Neuron (in vitro differentiated cells): ENCODE measurements around the gene IREB2.

Experiments used
- H2AFZ ChIP-seq: one replicate; pipeline ENCODE4 v1.6.1; 2013; ENCODE audit warnings: low read depth, mild to moderate bottlenecking, inconsistent platforms, low read length, moderate library complexity
- H3K27me3 ChIP-seq: one replicate; pipeline ENCODE4 v1.6.1; 2013; ENCODE audit warnings: low read length; ENCODE audit not compliant: insufficient read depth
- H3K36me3 ChIP-seq: one replicate; pipeline ENCODE4 v1.6.1; 2013; ENCODE audit warnings: low read length; ENCODE audit not compliant: insufficient read depth
- H3K4me1 ChIP-seq: one replicate; pipeline ENCODE4 v1.6.1; 2013; ENCODE audit warnings: low read length; ENCODE audit not compliant: insufficient read depth
- H3K4me3 ChIP-seq: 2 replicates; pipeline ENCODE4 v1.5.1; 2013; ENCODE audit warnings: mild to moderate bottlenecking, low read length, moderate library complexity
- H3K9me3 ChIP-seq: one replicate; pipeline ENCODE4 v1.6.1; 2013; ENCODE audit warnings: low read length

IREB2 gene

DNA sequence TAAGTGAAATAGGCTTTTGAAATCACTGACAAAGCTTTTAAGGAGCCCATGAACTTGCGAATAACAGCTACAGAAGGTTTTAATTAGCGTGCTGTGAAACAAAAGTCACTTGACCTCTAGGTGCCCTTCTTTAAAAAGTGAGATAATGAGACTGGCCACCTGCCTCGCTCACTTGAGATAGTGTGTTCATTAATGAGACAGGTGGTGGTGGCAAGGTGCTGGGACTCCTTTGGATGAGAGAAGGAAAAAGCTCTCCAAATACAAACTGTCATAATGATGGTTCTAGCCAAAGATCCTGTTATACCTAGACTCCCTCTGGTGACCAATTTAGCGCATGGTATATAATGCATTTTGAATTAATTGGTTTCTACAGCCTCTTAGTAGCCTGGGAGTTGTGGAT lies 22.7 kb upstream of the IREB2 start:
- Histone ChIP-seq H3K9me3 (no peaks in the 10 kb centered on the region), H3K4me3 (no peak overlapping the region), H3K4me1 (no peaks in the 10 kb centered on the region), H2AFZ (no peak overlapping the region), H3K36me3 (no peaks in the 10 kb centered on the region), H3K27me3 (no peaks in the 10 kb centered on the region)

DNA sequence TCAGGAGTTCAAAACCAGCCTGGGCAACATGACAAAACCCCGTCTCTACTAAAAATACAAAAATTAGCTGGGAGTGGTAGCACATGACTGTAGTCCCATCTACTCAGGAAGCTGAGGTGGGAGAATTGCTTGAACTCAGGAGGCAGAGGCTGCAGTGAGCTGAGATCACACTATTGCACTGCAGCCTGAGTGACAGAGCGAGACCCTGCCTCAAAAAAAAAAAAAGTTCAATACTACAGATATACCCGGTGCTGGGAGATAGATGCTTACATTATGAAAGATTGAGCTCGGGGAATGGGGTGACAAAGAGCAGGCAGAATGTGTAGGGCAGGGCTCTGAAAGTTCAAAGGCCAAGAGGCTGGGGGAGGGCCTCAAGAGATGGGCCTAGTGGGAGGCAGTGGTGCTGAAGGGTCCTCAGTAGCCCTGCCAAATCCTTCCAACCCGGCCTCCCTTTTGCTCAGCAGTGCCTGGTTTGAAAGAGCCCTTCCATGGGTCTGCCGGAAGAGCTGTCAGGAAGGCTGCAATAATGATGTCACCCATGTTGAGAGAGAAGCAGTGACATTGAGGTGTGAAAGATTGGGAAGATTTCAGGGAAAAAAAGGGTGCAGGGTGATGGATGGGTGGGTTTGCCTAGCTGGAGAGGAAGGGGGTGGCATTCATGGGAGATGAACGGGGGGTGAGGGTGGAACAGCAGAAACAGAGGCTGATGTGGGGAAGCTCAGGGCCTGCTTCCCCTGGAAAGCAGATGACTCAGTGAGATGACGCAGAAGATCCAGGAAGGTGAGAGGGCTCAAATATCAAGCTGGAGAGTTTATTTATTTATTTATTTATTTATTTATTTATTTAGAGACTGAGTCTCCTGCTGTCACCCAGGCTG lies 20.0 kb upstream of the IREB2 start:
- Histone ChIP-seq H3K4me1 (no peaks in the 10 kb centered on the region), H3K27me3 (no peaks in the 10 kb centered on the region), H3K36me3 (no peaks in the 10 kb centered on the region), H2AFZ (no peak overlapping the region), H3K4me3 (no peak overlapping the region), H3K9me3 (no peaks in the 10 kb centered on the region)

DNA sequence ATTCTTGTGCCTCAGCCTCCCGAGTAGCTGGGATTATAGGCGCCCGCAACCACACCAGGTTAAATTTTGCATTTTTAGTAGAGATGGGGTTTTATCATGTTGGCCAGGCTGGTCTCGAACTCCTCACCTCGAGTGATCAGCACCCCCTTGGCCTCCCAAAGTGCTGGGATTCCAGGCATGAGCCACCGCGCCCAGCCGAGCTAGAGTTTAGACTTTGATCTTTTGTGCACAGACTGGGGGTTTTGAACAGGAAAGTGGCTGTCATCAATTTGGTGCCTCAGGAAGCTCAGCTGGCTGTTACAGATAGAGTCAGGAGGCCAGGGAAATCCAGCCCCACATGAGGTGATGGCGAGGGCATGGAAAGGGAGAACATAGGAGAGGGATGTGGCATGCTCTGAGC lies 19.3 kb upstream of the IREB2 start:
- H3K9me3 ChIP-seq: no peaks in the 10 kb centered on the region
- no peak overlapping the region for H2AFZ ChIP-seq
- H3K4me3 ChIP-seq: no peak overlapping the region
- H3K36me3 ChIP-seq: no peaks in the 10 kb centered on the region
- no peaks in the 10 kb centered on the region for H3K4me1 ChIP-seq
- H3K27me3 ChIP-seq: no peaks in the 10 kb centered on the region

DNA sequence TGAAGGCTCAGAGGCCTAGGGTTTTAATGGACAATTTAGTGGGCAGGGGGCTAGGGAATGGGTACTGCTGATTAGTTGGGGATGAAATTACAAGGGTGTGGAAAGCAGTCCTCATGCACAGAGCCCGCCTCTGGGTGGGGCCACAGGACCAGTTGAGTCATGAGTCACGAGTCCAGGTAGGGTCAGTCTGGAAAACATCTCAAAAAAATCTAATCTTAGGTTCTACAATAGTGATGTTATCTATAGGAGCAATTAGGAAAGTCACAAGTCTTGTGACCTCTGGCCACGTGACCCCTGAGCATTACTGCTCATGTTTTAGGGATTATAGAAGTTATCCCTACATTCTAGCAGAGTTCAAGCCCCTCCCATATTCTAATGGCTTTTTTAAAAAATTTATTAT lies 18.6 kb upstream of the IREB2 start:
- no peaks in the 10 kb centered on the region for H3K4me1 ChIP-seq
- H3K9me3 ChIP-seq: no peaks in the 10 kb centered on the region
- H3K27me3 ChIP-seq: no peaks in the 10 kb centered on the region
- no peaks in the 10 kb centered on the region for H3K36me3 ChIP-seq
- H3K4me3 ChIP-seq: no peak overlapping the region
- H2AFZ ChIP-seq: no peak overlapping the region

DNA sequence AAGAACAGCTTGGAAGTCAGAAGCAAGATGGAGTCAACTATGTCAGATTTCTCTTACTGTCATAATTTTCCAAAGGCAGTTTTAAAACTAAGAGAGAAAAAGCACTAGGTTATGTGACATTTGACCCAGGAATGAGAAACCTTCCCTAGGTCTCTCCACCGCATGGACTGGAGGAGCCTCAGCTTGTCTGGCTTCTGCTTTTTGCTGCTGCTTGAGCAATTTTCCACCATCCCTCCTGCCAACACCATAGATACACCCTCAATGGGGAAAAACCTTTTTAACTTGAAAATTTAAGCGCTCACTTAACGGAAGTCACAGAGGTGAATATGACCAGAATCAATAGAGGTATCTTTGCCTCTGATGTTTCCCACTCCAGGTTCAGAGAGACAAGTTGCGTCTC lies 17.8 kb upstream of the IREB2 start:
- no peak overlapping the region for H3K4me3 ChIP-seq
- no peaks in the 10 kb centered on the region for H3K4me1 ChIP-seq
- H3K9me3 ChIP-seq: no peaks in the 10 kb centered on the region
- no peaks in the 10 kb centered on the region for H3K36me3 ChIP-seq
- H2AFZ ChIP-seq: no peak overlapping the region
- no peaks in the 10 kb centered on the region for H3K27me3 ChIP-seq

DNA sequence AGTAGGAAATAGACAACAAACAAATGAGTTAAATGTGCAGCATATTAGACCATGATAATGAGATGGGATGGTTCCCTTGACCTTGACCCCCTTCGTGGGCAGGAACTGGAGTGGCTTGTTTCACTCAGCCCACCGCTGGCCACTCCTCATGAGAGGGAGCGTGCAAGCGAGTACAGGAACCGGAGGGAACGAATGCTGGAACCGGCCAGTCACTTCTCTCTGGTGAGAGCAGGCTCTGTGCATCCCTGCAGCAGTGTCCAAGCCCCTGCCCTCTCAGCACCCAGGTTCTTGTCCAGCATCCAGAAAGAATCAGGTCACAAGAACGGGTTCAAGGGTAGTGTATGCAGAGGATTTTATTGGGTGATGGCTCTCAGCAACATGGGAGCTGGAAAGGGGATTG lies 17.2 kb upstream of the IREB2 start:
- Histone ChIP-seq H3K36me3 (no peaks in the 10 kb centered on the region), H3K4me1 (no peaks in the 10 kb centered on the region), H2AFZ (no peak overlapping the region), H3K27me3 (no peaks in the 10 kb centered on the region), H3K9me3 (no peaks in the 10 kb centered on the region), H3K4me3 (no peak overlapping the region)

DNA sequence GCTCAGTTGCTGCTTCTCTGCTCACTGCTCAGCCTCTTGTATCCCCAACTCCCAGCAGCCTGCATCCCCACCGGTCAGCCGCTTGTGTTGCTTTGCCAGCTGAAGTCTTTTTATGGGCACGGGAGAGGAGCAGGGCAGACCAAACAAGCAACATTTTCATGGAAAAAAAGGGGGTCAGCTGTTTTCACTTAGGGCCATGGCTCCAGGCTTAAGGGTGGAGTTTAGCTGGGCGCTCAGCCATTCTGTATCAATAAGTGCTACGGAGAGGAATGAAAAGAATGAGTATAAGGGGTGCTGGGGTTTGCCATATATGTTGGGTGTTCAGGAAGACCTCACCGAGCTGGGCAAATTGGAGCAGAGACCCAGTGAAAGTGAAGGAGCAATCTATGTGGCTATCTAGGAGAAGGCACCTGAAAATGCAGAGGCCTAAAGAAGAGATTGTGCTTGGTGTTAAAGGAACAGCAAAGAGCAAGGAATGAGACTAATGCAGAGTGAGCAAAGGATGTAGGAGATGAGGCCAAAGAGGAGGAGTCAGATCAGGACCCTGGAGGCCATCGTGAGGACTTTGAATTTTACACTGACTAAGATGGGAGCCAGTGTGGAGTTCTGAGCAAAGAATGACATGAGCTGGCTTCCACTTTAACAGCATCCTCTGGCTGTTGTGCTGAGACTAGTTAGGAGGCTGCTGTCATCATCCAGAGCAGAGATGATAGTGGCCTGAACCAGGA lies 16.6 kb upstream of the IREB2 start:
- Histone ChIP-seq H3K36me3 (no peaks in the 10 kb centered on the region), H3K9me3 (no peaks in the 10 kb centered on the region), H3K27me3 (no peaks in the 10 kb centered on the region), H3K4me1 (no peaks in the 10 kb centered on the region), H3K4me3 (no peak overlapping the region), H2AFZ (no peak overlapping the region)

DNA sequence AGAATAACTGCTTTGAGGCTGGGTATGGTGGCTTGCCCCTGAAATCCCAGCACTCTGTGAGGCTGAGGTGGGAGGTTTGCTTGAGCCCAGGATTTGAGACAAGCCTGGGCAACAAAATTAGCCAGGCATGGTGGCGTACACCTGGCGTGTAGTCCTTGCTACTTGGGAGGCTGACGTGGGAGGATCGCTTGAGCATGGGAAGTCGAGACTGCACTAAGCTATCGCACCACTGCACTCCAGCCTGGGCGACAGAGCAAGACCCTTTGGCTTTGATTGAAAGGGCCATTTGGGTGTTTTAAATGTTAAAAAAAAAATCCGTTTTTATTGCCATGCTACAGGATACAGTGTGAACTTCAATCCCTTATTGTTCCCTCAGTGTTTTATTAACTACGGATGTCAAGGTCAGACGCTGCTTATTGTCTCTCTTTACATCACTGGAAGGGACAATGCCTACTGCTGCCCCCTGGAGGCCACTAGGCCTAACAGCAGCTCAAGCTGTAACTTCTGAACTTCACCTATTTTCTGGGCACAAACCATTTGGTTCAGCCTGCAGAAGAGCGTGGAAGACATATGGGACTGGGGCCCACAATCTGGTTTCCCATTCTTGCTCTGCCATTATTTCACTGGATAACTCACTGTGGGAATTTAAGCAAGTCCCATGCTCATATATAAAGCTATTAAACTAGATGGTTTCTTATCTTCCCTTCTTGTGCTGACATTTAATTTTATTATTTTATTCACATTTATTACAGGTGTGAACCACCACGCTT lies 15.3 kb upstream of the IREB2 start:
- Histone ChIP-seq H3K4me3 (no peak overlapping the region), H3K27me3 (no peaks in the 10 kb centered on the region), H3K4me1 (no peaks in the 10 kb centered on the region), H2AFZ (no peak overlapping the region), H3K36me3 (no peaks in the 10 kb centered on the region), H3K9me3 (no peaks in the 10 kb centered on the region)

DNA sequence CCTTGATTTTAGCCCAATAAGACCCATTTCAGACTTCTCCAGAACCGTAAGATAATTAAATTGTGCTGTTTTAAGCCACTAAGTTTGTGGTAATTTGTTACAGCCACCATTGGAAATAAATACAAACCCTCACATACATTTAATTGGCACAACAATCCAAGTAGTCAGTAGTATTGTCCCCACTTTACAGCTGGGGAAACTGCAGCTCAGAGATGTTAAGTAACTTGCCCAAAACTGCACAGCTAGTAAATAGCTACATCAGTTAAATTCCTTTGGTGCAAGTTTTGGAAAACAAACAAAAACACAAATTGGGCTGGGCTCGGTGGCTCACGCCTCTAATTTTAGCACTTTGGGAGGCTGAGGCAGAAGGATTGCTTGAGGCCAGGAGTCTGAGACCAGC lies 13.3 kb upstream of the IREB2 start:
- no peak overlapping the region for H2AFZ ChIP-seq
- H3K27me3 ChIP-seq: no peaks in the 10 kb centered on the region
- H3K36me3 ChIP-seq: no peaks in the 10 kb centered on the region
- no peaks in the 10 kb centered on the region for H3K4me1 ChIP-seq
- no peak overlapping the region for H3K4me3 ChIP-seq
- H3K9me3 ChIP-seq: no peaks in the 10 kb centered on the region

DNA sequence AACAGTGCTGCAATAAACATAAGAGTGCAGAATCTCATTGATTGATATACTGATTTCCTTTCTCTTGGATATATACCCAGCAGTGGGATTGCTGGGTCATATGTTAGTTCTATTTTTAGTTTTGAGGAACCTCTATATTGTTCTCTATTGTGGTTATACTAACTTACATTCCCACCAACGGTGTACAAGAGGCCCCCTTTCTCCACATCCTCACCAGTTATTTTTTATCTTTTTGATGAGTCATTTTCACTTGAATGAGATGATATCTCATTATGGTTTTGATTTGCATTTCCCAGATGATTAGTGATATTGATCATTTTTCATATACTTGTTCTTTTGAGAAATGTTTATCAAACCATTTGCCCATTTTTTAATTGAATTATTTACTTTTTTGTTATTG lies 12.4 kb upstream of the IREB2 start:
- Histone ChIP-seq H3K36me3 (no peaks in the 10 kb centered on the region), H3K4me1 (no peaks in the 10 kb centered on the region), H3K4me3 (no peak overlapping the region), H3K9me3 (no peaks in the 10 kb centered on the region), H2AFZ (no peak overlapping the region), H3K27me3 (no peaks in the 10 kb centered on the region)

DNA sequence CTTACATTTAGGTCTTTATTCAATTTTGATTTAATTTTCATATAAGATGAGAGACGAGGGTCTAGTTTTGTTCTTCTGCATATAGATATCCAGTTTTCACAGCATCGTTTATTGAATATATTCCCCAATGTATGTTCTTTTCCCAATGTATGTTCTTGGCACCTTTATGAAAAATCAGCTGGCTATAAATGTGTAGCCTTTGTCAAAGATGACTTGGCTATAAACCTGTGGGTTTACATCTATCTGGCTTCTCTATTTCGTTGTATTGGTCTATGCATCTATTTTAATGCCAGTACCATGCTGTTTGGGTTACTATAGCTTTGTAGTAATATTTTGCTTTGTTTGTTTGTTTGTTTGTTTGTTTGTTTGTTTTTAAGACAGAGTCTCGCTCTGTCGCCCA lies 11.7 kb upstream of the IREB2 start:
- Histone ChIP-seq H3K4me1 (no peaks in the 10 kb centered on the region), H2AFZ (no peak overlapping the region), H3K36me3 (no peaks in the 10 kb centered on the region), H3K4me3 (no peak overlapping the region), H3K27me3 (no peaks in the 10 kb centered on the region), H3K9me3 (no peaks in the 10 kb centered on the region)

DNA sequence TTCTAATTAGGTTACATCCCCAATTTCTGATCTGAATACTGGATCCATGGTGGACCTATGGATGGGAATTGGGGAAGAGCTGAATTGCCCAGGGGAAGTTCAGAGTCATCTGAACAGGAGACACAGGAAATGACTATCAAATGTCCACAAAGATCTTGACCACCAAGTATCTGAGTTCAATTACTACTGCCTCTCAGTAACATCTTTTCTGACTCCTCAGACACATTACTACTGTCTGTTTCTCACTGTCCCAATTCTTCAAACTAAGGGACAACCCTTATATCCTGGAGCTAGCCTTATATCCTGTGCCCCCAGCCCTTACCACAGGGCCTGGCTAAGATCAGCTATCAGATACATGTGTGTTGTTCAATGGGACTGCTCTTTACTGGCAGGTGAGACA lies 10.1 kb upstream of the IREB2 start:
- no peaks in the 10 kb centered on the region for H3K9me3 ChIP-seq
- H3K4me1 ChIP-seq: no peaks in the 10 kb centered on the region
- no peak overlapping the region for H2AFZ ChIP-seq
- no peak overlapping the region for H3K4me3 ChIP-seq
- no peaks in the 10 kb centered on the region for H3K27me3 ChIP-seq
- no peaks in the 10 kb centered on the region for H3K36me3 ChIP-seq

DNA sequence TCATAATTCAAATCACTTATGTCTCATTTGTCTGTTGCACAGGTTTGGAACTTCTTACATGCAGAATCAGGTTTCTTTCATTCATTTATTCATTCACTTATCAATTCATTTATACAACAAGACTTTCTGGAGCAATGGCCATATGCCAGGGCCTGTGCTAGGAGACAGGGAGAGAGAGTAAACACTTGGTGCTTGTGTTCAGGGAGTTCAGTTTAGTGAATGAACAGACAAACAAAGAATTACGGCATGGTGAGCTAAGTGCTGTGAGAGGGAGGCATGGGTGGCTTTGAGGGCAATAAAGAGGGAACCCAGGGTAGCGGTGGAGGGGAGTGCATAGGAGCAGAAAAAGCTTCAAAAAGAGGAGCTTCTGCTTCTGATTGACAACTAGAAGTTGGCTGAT lies 8.5 kb upstream of the IREB2 start:
- Histone ChIP-seq H3K4me3 (no peak overlapping the region), H3K9me3 (no peaks in the 10 kb centered on the region), H3K36me3 (no peaks in the 10 kb centered on the region), H3K4me1 (no peaks in the 10 kb centered on the region), H2AFZ (no peak overlapping the region), H3K27me3 (no peaks in the 10 kb centered on the region)
